CD4-positive, alpha-beta memory T cell (primary cell): ENCODE measurements around the gene SLC24A4. TPM values are rescaled to one million over a fixed set of nuclear protein-coding genes. Genes with fewer than 3 reads are reported as not detected.

Experiments
- CTCF ChIA-PET: fragments of 350-600 bp; sonication (Branson Sonifier 250); formaldehyde crosslinking; loops from one replicate; lab custom pipeline; 2021; ENCODE audit warnings: inconsistent platforms; ENCODE audit not compliant: partially characterized antibody; lab: Charles Lee
- POLR2A ChIA-PET: fragments of 350-600 bp; sonication (Branson Sonifier 250); formaldehyde crosslinking; loops from one replicate; lab custom pipeline; 2021; ENCODE audit not compliant: partially characterized antibody; lab: Charles Lee
- DNase-seq, 5 donors: peaks; one replicate each; pipeline versions ENCODE4 v3.0.0 to v3.0.0-alpha.2; 2020 to 2022; ENCODE audit warnings: mixed read lengths in 1 of 5
- H3K27ac ChIP-seq: one replicate; pipeline ENCODE4 v1.7.0; 2013; ENCODE audit warnings: low read depth, low read length
- H3K27me3 ChIP-seq: 2 replicates; pipeline ENCODE4 v1.7.0; 2013; ENCODE audit warnings: mild to moderate bottlenecking, low read length, moderate library complexity; ENCODE audit not compliant: insufficient read depth
- H3K36me3 ChIP-seq: 2 replicates; pipeline ENCODE4 v1.7.0; 2013; ENCODE audit warnings: mild to moderate bottlenecking, low read length, moderate library complexity; ENCODE audit not compliant: insufficient read depth
- H3K4me1 ChIP-seq: 2 replicates; pipeline ENCODE4 v1.7.0; 2013; ENCODE audit warnings: mild to moderate bottlenecking, low read length, moderate library complexity; ENCODE audit not compliant: insufficient read depth
- H3K4me3 ChIP-seq, 2 donors: one replicate each; pipeline ENCODE4 v1.7.0; 2013; ENCODE audit warnings: low read length in 2 of 2, mild to moderate bottlenecking in 1 of 2
- H3K9me3 ChIP-seq, 2 donors: one replicate each; pipeline ENCODE4 v1.7.0; 2013; ENCODE audit warnings: low read length in 2 of 2, control low read depth in 1 of 2; ENCODE audit not compliant: control insufficient read depth in 1 of 2
- H3K27ac Mint-ChIP-seq, 7 donors: one replicate each; pipeline ENCODE4 v1.8.0; 2020 to 2021; ENCODE audit warnings: mixed read lengths in 7 of 7, mild to moderate bottlenecking in 6 of 7, inconsistent platforms in 3 of 7, moderate library complexity in 3 of 7
- H3K27me3 Mint-ChIP-seq, 2 donors: one replicate each; pipeline ENCODE4 v1.8.0; 2020 to 2021; ENCODE audit warnings: mixed read lengths in 2 of 2
- H3K36me3 Mint-ChIP-seq, 2 donors: one replicate each; pipeline ENCODE4 v1.8.0; 2020 to 2021; ENCODE audit warnings: mixed read lengths in 2 of 2, inconsistent platforms in 1 of 2, mild to moderate bottlenecking in 1 of 2
- H3K4me1 Mint-ChIP-seq, 4 donors: one replicate each; pipeline ENCODE4 v1.8.0; 2020 to 2021; ENCODE audit warnings: mixed read lengths in 4 of 4, mild to moderate bottlenecking in 1 of 4
- H3K4me3 Mint-ChIP-seq, 8 donors: one replicate each; pipeline ENCODE4 v1.8.0; 2020 to 2021; ENCODE audit warnings: mixed read lengths in 8 of 8, mild to moderate bottlenecking in 7 of 8, moderate library complexity in 6 of 8, inconsistent platforms in 3 of 8
- H3K9me3 Mint-ChIP-seq, 8 donors: one replicate each; pipeline ENCODE4 v1.8.0; 2020 to 2021; ENCODE audit warnings: mixed read lengths in 8 of 8, mild to moderate bottlenecking in 5 of 8, inconsistent platforms in 3 of 8, moderate library complexity in 1 of 8
- intact Hi-C: fragments of 100-400 bp; cut with micrococcal nuclease; formaldehyde crosslinking; loops from one replicate; pipeline ENCODE4 v1.15.1; 2023
- polyA plus RNA-seq, 2 donors: library from polyadenylated mRNA; unstranded; fragments of 300-500 nt; fragmentation: Illumina TruSeq; gene quantifications; one replicate each; pipeline ENCODE4 v1.2.3, GENCODE V29; 2021
- total RNA-seq, 2 experiments: library from RNA; stranded (reverse); gene quantifications; one replicate each; pipeline ENCODE4 v1.2.3, GENCODE V29; 2021

The SLC24A4 gene
- total and polyA plus RNA-seq, 4 experiments from 2014 or later: not detected

DNA sequence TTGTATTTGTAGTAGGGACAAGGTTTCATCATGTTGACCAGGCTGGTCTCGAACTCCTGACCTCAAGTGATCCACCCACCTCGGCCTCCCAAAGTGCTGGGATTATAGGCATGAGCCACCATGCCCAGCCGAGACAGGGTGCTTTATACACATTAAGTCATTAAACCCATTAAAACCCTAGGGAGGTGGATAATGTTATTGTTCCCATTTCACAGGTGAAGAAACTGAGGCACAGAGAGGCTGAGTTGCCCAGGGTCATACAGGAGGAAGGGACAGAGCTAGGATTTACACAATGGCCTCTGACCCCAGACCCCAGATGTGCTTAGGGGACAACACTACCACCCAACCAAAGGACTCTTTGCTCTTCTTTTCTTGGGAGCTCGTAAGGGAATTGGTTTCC is 139.6 kb downstream of the SLC24A4 start:
- no peaks in the 10 kb centered on the region for H3K9me3 ChIP-seq
- H3K4me3 ChIP-seq: no peak overlapping the region
- Mint-ChIP-seq H3K36me3 (peaks cover 0 to 2% of the 10 kb centered on the region in 2 donors), H3K9me3 (peaks cover 0 to 11% (median 7%) of the 10 kb centered on the region in 8 donors), H3K27me3 (peaks cover 0 to 1% of the 10 kb centered on the region in 2 donors), H3K4me1 (peaks cover 0 to 9% (median 4%) of the 10 kb centered on the region in 4 donors), H3K27ac (no peak overlapping the region), H3K4me3 (no peak overlapping the region)
- CTCF ChIA-PET: no interaction called here
- intact Hi-C loops: no loop called here
- POLR2A ChIA-PET: no interaction called here
- no peak for DNase-seq
- H3K36me3 ChIP-seq: no peaks in the 10 kb centered on the region
- no peak overlapping the region for H3K27ac ChIP-seq
- no peaks in the 10 kb centered on the region for H3K4me1 ChIP-seq
- no peaks in the 10 kb centered on the region for H3K27me3 ChIP-seq

- Mint-ChIP-seq H3K27ac (no peak overlapping the region), H3K36me3 (peaks cover 0 to 2% of the 10 kb centered on the region in 2 donors), H3K4me3 (no peak overlapping the region), H3K27me3 (peaks cover 0 to 1% of the 10 kb centered on the region in 2 donors), H3K4me1 (peaks cover 0 to 9% (median 4%) of the 10 kb centered on the region in 4 donors), H3K9me3 (peaks cover 0 to 13% (median 7%) of the 10 kb centered on the region in 8 donors)
- H3K27ac ChIP-seq: no peak overlapping the region
- no peaks in the 10 kb centered on the region for H3K9me3 ChIP-seq
- CTCF ChIA-PET: no interaction called here
- no peaks in the 10 kb centered on the region for H3K36me3 ChIP-seq
- intact Hi-C loops: no loop called here
- no peaks in the 10 kb centered on the region for H3K4me1 ChIP-seq
- no peak for DNase-seq
- H3K27me3 ChIP-seq: no peaks in the 10 kb centered on the region
- POLR2A ChIA-PET: no interaction called here
- no peak overlapping the region for H3K4me3 ChIP-seq
Observed at GRCh38 chr14:92463141-92463540, 140.2 kb downstream of the SLC24A4 start.

DNA sequence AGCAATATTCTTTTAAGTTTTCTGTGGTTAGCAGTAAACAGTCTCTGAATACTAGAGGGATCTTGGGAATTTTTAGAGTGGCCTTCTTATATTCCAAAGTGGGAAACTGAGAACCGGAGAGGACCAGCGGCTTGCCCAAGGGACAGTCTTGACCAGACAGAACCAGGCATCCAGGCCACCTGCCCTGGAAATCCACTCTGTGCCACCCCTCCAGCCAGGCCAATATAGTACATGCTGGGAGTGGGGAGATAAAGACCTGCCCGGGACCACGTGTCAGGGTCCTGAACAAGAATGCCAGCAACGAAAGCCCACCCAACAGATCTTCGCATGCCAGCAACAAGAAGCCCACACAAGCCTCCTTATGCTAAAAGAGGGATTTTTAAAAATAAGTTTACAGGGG is 141.2 kb downstream of the SLC24A4 start:
- Histone ChIP-seq H3K4me3 (no peak overlapping the region), H3K36me3 (no peaks in the 10 kb centered on the region), H3K9me3 (no peaks in the 10 kb centered on the region), H3K27me3 (no peaks in the 10 kb centered on the region), H3K4me1 (no peaks in the 10 kb centered on the region), H3K27ac (no peak overlapping the region)
- DNase-seq: no peak
- Mint-ChIP-seq H3K36me3 (peaks cover 0 to 2% of the 10 kb centered on the region in 2 donors), H3K4me3 (no peak overlapping the region), H3K9me3 (peaks cover 0 to 21% (median 11%) of the 10 kb centered on the region in 8 donors), H3K27me3 (peaks cover 0 to 1% of the 10 kb centered on the region in 2 donors), H3K4me1 (peaks cover 0 to 9% (median 4%) of the 10 kb centered on the region in 4 donors), H3K27ac (no peak overlapping the region)
- intact Hi-C loops: no loop called here
- POLR2A ChIA-PET: no interaction called here
- CTCF ChIA-PET: no interaction called here

- POLR2A ChIA-PET: no interaction called here
- peaks cover 0 to 1% of the 10 kb centered on the region in 2 donors for H3K27me3 Mint-ChIP-seq
Observed at GRCh38 chr14:92464716-92465115, 141.8 kb downstream of the SLC24A4 start.

GRCh38 chr14:92465353-92466055 is 142.5 kb downstream of the SLC24A4 start:
- no peak overlapping the region for H3K27ac ChIP-seq
- peaks cover 0 to 2% of the 10 kb centered on the region in 2 donors for H3K36me3 Mint-ChIP-seq
- ChIA-PET CTCF (interaction anchor here (0.5 kb wide), 1 partner anchor 214 kb away, joined by 5 read pairs; no protein-coding TSS in a partner anchor), POLR2A (no interaction called here)
- H3K9me3 Mint-ChIP-seq: peaks cover 0 to 29% (median 12%) of the 10 kb centered on the region in 8 donors
- no peak overlapping the region for H3K4me3 Mint-ChIP-seq
- peaks cover 0 to 9% (median 4%) of the 10 kb centered on the region in 4 donors for H3K4me1 Mint-ChIP-seq
- H3K27me3 ChIP-seq: no peaks in the 10 kb centered on the region
- no peaks in the 10 kb centered on the region for H3K36me3 ChIP-seq
- H3K27me3 Mint-ChIP-seq: peaks cover 0 to 1% of the 10 kb centered on the region in 2 donors
- no peaks in the 10 kb centered on the region for H3K4me1 ChIP-seq
- H3K9me3 ChIP-seq: no peaks in the 10 kb centered on the region
- H3K27ac Mint-ChIP-seq: peak overlapping the region in 1 of 7 donors; percentile 39
- H3K4me3 ChIP-seq: no peak overlapping the region
- intact Hi-C loops: no loop called here
- no peak for DNase-seq

More at GRCh38 chr14:92464716-92465115, 141.8 kb downstream of the SLC24A4 start:
- no peak overlapping the region for H3K4me3 Mint-ChIP-seq
- H3K27ac ChIP-seq: no peak overlapping the region
- no peaks in the 10 kb centered on the region for H3K27me3 ChIP-seq
- H3K9me3 Mint-ChIP-seq: peaks cover 0 to 26% (median 12%) of the 10 kb centered on the region in 8 donors
- CTCF ChIA-PET: no interaction called here
- no peaks in the 10 kb centered on the region for H3K4me1 ChIP-seq
- DNase-seq: no peak
- H3K4me1 Mint-ChIP-seq: peaks cover 0 to 9% (median 4%) of the 10 kb centered on the region in 4 donors
- intact Hi-C loops: no loop called here
- H3K27ac Mint-ChIP-seq: no peak overlapping the region
- H3K9me3 ChIP-seq: no peaks in the 10 kb centered on the region
- H3K4me3 ChIP-seq: no peak overlapping the region
- H3K36me3 ChIP-seq: no peaks in the 10 kb centered on the region
- peaks cover 0 to 2% of the 10 kb centered on the region in 2 donors for H3K36me3 Mint-ChIP-seq

DNA sequence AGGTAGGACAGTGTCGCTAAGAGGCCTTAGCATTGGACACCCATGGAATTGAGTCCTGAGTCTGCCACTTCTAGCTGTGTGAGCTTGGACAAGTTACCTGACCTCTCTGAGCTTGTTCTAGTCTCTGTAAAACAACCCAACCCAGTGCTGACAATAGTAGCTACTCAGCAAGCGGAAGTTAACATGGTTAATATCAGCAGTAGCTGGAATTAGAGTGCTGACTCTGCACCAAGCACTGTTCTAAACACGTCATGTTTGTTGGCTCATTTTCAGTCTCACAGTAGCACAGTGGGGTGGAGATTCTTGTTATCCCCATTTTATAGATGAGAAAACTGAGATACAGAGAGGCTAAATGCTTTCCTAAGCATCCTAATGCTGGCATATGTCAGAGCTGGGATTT is 143.1 kb downstream of the SLC24A4 start:
- H3K4me3 Mint-ChIP-seq: no peak overlapping the region
- Histone ChIP-seq H3K27ac (no peak overlapping the region), H3K36me3 (no peaks in the 10 kb centered on the region), H3K4me1 (no peaks in the 10 kb centered on the region), H3K9me3 (no peaks in the 10 kb centered on the region), H3K4me3 (no peak overlapping the region), H3K27me3 (no peaks in the 10 kb centered on the region)
- intact Hi-C loops: no loop called here
- no peak for DNase-seq
- H3K27me3 Mint-ChIP-seq: peaks cover 0 to 1% of the 10 kb centered on the region in 2 donors
- CTCF ChIA-PET: interaction anchor here (0.5 kb wide), 1 partner anchor 214 kb away, joined by 5 read pairs; no protein-coding TSS in a partner anchor
- H3K27ac Mint-ChIP-seq: peak overlapping the region in 1 of 7 donors; percentile 39
- peaks cover 0 to 8% (median 4%) of the 10 kb centered on the region in 4 donors for H3K4me1 Mint-ChIP-seq
- H3K36me3 Mint-ChIP-seq: peaks cover 0 to 2% of the 10 kb centered on the region in 2 donors
- POLR2A ChIA-PET: no interaction called here
- peaks cover 0 to 29% (median 12%) of the 10 kb centered on the region in 8 donors for H3K9me3 Mint-ChIP-seq

GRCh38 chr14:92469515-92469914 is 146.6 kb downstream of the SLC24A4 start:
- no peaks in the 10 kb centered on the region for H3K36me3 ChIP-seq
- Mint-ChIP-seq H3K27me3 (no peaks in the 10 kb centered on the region), H3K27ac (no peak overlapping the region), H3K4me3 (no peak overlapping the region), H3K9me3 (peaks cover 0 to 29% (median 12%) of the 10 kb centered on the region in 8 donors), H3K36me3 (peaks cover 0 to 2% of the 10 kb centered on the region in 2 donors), H3K4me1 (peaks cover 0 to 11% (median 2%) of the 10 kb centered on the region in 4 donors)
- ChIA-PET POLR2A (no interaction called here), CTCF (no interaction called here)
- H3K27me3 ChIP-seq: no peaks in the 10 kb centered on the region
- no peak overlapping the region for H3K27ac ChIP-seq
- no peak overlapping the region for H3K4me3 ChIP-seq
- no peak for DNase-seq
- H3K9me3 ChIP-seq: no peaks in the 10 kb centered on the region
- intact Hi-C loops: no loop called here
- no peaks in the 10 kb centered on the region for H3K4me1 ChIP-seq
